Bone marrow (tissue), 2 donors: ENCODE data around the gene DNM3.

ENCODE experiments used
- DNase-seq, 2 donors: peaks; one replicate each; lab custom pipeline; 2025; lab: John Stamatoyannopoulos, UW

Gene DNM3

DNA sequence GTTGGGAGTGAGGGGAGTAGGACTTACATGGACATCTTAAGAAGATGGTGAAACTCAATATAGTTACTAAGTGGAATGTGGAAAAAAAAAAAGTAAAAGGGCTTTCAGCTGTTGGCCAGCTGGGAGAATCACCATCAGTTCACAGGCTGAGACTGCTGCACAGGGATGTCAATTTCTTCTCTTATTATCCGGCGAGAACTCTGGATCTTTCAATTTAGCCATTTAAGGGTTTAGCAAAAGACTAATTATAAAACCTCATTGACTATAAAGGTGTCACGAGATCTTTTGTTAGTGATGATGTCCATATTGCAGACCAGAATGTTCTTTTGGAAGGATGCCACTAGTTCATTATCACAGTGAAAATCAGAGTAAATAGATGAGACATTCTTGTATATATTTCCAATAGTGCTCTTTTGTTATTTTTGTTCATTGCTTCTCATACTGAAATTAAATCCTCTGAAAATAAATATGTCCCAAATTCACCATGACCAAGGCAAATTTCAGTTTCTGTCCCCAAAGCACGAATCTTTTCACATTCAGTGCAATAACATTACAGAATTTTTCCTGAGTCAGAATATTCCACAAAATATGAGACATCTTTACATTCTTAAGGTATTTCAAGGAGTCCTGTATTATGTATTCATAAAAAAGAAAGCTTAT, 266.1 kb downstream of the DNM3 start:
- no peak for DNase-seq

- DNase-seq, result no peak
Observed at GRCh38 chr1:172108161-172108893, 267.0 kb downstream of the DNM3 start.

DNA sequence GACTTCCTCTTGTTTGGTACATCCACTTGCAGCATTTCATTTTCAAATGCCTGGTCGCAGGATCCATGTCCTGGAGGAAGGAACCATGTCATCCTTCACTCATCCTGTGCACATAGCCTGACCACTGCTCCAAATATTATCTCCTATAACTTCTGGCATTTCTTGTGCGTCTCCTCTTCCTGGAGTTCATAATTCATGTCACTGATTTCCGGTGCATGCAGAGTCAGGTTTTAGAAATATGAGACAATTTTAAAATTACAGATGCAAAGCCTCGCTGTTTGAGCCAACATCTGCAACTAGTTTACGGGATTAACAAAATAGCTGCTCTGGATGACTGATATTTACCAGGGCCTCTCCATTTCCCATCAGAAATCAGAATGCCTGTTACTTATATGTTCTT, 268.1 kb downstream of the DNM3 start:
- DNase-seq, result peak in 1 of 2 donors; percentile 89

- DNase-seq, result peak in 1 of 2 donors; percentile 81
Observed at GRCh38 chr1:172112576-172112975, 271.3 kb downstream of the DNM3 start.

- DNase-seq, result no peak
Observed at GRCh38 chr1:172117800-172118199, 276.5 kb downstream of the DNM3 start.

DNA sequence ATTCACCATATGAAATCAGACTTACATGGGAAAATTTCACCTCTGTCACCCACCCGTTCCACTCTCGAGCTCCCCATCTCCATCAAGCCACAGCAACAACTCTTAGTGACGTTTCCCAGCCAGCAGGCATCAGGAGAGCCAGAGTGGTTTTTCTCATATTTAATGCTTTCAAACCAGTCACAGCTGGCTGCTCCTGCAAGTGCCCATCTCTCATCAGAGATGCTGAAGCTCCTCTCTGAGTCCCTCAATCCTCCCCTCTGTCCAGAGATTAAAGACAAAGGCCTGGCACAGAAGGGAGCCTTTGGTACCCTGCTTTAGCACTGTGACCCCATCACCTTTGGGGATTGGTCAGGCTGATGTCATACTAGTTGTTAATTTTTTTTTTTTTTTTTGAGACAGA, 277.3 kb downstream of the DNM3 start:
- no peak for DNase-seq

DNA sequence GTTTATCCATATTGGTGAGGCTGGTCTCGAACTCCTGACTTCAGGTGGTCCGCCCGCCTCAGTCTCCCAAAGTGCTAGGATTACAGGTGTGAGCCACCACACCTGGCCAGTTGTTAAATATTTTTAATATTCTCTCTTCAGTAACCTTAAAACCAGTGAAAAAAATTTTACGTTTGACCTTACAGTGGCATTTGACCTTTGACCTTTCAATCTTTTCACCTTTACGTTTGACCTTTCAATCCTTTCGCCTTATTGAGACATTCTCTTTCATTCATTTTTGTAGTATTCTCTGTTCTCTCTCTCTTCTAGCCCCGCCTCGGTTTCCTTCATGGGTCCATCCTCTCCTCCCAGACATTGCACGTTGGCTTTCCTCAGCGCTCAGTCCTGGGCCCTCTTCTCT, 277.9 kb downstream of the DNM3 start:
- DNase-seq, result no peak

DNA sequence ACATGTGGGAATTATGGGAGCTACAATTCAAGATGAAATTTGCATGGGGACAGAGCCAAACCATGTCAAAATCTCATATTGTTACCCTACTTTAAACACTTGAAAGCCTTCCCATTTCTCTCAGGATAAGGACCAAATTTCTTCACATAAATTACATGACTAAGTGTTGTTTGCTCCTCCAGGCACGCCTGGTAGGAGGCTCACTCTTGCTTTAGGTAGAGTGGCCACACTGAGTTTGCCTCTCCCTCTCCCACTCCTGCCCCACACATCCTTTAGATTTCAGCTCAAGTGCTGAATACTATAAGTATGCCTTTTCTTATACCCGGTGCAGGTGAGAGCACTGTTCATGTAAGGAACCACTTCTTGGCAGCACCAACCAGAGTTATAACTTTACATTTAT, 279.1 kb downstream of the DNM3 start:
- no peak for DNase-seq

- DNase-seq, result no peak
Observed at GRCh38 chr1:172121081-172121717, 279.9 kb downstream of the DNM3 start.

DNA sequence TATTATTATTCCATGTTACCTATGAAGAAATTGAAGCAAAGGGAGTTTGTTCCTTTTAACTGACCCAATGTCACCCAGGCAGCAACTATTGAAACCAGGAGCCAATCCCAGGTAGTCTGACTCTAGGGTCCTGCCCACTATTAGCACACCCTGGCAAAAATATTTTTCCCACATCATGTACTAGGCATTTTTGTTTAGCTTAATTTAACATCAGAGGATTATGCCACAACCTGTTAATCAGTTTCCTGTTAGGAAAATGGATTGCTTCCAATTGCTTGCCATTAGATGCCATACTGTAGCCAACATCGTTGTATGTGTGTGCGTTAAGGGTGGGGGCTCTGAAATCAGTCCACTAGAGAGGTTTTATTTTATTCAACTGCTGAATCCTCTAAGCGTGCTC, 281.1 kb downstream of the DNM3 start:
- no peak for DNase-seq

DNA sequence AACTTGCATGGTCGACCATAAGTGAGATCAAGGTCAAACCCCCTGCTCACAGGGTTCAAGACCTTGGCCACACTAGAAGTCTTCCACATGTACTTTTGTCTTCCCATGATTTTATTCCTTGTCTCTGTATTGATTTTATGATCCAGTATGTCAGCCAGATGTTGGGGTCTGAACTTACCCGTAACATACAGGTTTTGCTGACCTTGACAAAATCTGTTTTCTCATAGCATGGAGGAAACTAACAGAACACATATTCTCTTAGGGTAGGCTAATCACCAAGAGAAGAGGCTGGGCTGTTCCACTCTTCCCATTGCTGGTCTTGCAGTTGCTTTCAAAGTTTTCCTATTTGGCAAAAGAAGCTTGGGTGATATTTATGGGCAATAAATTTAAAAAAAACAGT, 284.0 kb downstream of the DNM3 start:
- DNase-seq, result no peak

DNA sequence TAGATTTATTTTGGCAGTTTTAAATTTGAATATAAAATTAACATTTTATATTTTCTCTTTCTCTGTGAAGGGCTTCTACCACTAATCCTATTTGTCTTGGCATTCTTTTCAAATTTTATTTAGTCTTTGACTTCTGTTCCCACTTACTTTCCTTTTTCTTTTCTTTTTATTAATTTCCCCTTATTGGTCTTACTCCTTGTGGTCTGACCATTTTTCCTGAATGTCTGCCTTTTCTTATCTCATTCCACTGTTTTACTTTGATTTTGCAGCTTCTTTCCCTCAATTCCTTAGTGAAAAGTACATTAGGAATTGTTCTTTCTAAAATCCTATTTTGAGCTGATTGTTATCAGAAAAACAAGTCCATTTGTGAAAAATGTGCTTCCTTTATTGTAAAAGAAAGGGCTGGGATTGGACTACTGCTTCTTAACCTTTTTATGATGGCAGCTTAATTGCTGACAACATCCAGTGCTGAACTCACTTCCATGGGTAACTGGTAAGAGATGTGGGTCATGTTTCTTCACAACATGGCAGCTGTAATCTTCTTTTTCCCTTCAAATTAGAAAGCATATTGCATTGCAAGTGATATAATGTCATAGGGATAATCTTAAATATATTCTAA, 284.6 kb downstream of the DNM3 start:
- DNase-seq, result no peak

- DNase-seq, result no peak
Observed at GRCh38 chr1:172132836-172133235, 291.5 kb downstream of the DNM3 start.

DNA sequence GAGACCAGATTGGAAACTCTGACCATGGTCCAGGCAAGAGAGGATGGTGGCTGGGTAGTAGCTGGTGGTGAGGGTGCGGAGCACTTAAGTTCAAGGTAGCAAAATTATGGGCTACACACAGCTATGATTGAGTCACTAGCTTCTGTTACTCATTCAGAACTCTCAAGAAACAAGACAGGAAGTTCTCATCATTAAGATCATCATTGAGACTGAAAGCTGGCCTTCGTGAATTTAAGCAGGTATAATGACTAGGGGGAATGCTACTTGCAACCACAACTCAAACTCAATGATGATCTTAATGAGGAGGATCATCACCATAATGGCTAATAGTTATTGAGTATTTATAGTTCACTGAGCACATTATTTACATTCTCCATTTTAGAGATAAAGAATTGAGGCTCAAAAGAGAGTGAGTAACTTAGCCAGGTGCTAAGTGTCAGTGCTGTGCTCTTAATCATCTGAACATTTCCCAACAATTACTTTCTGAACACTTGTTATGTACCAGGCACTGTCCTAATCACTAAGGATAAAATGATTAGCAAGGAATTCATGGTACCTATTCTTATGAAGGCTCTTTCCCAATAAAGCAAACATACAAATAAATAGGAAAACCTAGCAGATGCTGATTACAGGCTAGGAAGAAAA, 292.9 kb downstream of the DNM3 start:
- DNase-seq, result peak in 1 of 2 donors; percentile 3

GRCh38 chr1:172135076-172135672, 293.9 kb downstream of the DNM3 start:
- DNase-seq, result no peak

DNA sequence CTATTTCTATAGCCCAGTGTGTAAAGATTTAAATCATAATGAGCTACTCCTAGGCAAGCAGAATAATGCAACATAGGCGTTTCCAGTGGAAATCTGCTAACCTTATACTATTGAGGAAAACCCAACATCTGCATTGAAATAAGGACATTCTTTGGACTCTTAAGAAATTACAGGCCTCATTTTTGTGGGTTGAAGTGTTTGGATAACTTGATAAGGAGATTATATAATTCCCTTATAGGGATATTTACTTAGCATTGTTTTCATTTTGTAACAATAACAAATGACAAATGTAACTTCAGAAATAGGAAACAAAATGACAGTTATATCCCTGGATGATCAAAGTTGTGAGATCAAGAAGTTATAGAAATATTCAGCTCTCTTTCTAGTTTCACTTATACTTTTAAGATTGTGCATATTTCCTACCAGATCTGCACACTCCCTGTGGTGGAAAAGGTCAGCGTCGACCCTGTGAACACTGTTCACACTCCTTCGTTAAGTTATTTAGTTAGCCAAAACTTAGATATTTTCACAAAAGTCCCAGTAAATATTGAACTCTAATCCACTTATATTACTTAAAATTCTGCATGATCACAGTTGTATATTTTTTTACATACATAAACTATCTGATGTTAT, 294.8 kb downstream of the DNM3 start:
- no peak for DNase-seq

GRCh38 chr1:172136925-172137324, 295.6 kb downstream of the DNM3 start:
- DNase-seq, result no peak

DNA sequence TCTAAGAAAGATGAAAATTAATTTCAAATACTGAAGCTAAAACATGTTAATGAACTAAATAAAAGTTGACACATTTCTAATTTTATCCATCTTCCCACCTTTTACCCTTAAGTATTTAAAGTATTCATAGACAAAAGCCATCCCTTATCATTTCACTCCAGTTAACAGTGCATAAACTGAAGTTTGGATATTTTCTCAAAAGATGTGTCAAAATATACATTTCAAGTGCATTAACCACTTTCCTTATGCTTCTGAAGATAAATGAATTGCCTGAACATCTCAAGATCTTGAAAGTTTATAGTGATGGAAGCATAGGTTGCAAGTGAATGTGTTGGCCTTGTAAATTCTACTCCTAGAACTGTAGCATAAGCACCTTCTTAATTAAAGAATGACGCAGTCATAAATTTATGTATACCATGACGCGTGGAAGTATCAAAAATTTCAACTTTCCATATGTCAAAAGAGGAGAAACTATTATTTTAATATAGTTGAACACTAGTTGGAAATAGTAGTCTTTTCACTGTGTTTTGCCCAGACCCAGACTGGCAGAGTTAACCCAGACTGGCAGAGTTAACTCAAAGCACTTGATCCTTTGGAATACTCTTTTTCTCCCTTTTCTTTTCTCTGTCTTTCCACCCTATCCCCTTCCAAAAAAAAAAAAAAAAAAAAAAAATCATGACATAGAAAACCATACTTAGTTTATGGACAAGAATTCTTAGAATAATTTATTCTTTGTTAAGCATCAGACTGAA, 296.6 kb downstream of the DNM3 start:
- no peak for DNase-seq

DNA sequence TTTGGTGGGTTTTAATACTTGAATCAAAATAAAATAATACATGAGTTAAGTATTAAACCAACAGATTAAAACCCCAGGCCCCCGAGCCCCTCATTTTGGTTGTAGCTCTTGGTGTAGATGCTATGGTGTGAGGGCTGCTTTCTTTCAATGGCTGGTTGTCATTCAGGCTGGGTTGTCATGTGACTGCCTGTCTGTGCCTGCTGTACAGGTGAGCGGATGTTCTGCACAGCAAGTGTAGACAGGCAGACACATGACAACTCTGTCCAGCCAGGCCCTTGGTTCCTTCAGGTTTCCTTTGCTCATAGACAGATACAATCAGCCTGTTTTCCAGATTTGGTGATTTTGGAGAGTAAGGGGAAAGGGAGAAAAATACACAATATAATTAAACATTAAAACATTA, 297.3 kb downstream of the DNM3 start:
- DNase-seq, result no peak

- DNase-seq, result no peak
Observed at GRCh38 chr1:172139196-172139595, 297.9 kb downstream of the DNM3 start.

DNA sequence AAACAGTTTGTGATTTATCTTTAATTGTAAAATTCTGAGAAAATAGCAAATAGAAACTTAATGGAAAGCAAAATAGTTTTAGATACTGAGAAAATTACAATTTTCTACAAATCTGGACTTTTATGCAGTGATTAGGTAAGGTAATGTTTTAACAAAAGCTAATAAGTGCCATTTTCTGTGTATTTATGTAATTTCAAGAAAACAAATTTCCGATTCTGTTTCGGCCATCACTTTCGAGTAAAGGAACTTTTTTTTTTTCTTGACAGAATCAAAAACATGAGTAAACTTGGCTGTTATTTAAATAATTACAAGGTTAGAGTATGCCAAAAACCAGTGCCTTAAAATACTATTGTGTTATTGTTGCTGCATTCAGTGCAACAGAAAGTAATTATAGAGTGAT, 298.8 kb downstream of the DNM3 start:
- no peak for DNase-seq
